NCI-H1436 (cell line): ENCODE data around the gene ANKRD61.
"Not testable (repeated sequence)": the region's sequence is repeated elsewhere in the genome, so short reads cannot be mapped to it uniquely, and the experiment has no call there.

Source experiments
- DNase-seq: peaks from one replicate; lab custom pipeline; 2025; lab: John Stamatoyannopoulos, UW

The ANKRD61 gene

DNA sequence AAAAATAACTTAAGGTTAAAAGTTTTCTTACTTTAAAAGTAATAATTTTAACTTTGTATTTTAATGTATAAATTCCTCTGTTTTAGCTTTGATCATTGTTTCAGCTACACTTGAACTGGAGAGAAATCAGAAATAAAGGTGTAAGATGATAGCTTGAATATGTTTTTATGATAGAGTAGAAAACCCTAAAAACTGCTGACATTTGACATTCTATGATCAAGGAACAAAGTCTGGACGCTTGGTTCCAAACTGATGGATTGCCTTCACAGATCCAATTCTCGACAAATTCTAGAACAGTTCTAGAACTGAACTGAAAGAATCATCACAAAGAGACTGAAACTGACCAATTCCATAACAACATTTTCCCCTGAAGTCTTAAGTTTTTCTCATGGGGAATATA, at the start of gene ANKRD61:
Gene ANKRD61 (plus strand): TSS at position 389 of the 400 bp plus-strand sequence. CDS start 0 bp downstream, at position 389.
- DNase-seq: no peak

DNA sequence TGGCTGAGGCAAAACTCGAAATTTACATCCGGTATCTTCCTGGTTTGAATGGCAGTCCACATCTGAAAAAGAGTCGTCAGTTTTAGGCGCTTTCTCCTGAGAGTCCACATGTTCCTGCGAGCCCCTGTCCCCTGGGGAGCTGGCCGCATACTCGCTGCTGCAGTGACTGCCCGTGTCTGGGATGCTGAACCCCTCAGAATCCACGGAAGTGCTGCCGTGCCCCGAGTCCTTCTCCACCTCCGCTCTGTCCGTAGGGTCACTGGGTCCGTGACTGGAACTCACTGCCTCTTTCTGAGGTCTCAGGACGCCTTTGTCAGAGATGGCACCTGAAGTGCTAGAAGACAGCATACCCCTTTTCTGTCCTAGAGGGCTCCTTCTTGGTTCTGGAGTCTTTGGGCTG, 44.1 kb upstream of the ANKRD61 start:
- not testable (repeated sequence) for DNase-seq

DNA sequence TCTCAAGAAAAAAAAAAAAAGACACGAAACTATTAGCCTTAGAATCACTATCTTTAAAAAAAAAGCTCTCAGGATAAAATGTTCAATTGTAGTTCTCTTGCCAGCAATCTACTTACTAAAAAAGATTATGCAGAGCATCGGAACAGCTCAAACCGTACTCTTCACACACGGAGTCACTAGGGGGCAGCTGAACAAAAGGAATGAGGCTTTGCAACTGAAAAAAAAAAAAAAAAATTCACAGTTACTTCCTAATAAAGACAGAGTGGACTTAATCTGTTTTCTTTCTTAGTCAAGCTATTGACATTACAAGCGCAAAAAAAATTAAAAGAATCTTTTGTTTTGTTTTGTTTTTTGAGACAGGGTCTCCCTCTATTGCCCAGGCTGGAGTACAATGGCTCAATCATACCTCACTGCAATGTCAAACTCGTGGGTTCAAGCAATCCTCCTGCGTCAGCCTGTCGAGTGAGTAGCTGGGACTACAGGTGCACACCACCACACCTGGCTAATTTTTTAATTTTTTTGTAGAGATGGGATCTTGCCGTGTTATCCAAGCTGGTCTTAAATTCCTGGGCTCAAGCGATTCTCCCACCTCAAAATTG, 33.9 kb upstream of the ANKRD61 start:
- DNase-seq: peak; percentile 58

DNA sequence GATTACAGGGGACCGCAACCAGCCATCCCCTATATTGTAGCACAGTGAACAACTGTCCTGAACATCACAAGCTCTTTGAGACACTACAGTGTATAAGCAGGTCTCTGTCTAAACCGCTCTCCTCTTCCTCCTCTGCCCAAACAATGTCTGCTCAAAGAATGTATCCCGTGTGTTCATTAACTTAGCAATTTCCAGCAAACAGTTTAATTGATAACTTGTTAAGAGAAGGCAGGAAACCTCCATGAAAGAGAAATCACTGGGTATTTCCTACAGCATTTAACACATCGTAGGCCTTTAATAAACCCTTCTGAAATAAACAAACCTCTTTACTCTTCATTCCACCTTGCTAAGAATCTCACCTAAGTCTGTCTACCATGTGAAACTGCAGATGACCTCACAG, 23.8 kb upstream of the ANKRD61 start:
- DNase-seq: no peak

DNA sequence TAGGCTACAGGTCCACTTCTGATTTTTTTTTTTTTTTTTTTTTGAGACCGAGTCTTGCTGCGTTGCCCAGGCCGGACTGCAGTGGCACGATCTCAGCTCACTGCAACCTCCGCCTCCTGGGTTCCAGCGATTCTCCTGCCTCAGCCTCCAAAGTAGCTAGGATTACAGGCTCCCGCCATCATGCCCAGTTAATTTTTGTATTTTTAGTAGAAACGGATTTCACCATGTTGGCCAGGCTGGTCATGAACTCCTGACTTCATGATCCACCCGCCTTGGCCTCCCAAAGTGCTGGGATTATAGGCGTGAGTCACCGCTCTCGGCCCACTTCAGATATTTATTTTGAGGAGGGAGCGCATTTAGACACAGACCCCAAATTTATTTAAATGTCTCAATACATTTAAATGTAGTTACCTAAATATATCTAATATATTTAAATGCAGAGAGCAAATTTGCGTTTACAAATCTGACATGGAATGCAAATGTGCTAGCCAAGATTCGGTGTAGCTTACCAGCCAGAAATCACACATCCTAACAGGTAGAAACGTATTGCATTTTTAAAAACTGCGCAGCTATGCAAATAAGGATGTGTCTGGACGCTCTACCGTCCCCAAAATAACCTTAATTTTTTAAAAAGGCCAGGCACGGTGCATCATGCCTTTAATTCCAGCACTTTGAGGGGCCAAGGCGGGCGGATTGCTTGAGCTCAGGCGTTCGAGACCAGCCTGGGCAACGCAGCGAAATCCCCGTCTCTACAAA, 23.2 kb upstream of the ANKRD61 start:
- not testable (repeated sequence) for DNase-seq

DNA sequence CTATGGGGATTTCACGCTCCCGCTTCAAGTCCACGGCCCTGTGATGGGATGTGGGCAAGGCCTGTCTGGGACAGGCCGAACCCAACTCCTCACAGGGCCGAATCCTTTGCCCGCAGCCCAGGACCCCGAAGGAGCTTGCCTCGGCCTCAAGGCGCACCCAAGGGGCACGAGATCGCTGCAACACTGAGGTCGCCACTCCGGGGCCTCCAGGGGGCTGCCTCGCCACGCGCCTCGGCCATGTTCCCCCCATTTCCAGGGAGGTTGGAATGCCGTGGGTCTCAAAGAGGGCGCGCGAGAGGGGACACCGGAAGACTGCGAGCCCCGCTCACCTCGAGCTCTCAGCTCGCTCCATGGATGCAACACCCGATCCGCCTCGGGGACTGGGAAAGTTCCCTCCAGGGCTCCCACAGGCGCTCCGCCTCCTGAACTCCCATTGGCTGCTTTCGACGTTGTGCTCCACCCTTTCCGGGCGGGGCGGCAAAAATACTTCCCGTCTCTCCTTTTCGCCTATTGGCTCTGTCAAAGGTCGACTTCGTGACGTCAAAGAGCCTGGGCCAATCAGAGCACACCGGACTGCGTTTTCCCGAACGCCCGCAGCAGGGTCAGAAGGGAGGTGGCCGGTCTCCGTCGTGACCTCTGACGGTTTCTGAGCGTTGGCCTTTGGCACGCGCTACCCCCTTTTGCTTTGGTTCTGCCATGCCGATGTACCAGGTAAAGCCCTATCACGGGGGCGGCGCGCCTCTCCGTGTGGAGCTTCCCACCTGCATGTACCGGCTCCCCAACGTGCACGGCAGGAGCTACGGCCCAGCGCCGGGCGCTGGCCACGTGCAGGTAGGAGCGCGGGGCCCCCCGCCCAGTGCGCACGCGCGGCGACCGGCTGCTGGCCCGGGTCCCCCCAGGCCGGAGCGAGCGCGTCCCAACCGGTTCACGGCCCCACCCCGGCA, 22.2 kb upstream of the ANKRD61 start, which contains the start of the genes AIMP2 and PMS2:
Gene AIMP2 (plus strand): TSS at position 605 of the 944 bp plus-strand sequence. CDS start 92 bp downstream, at position 697.
Gene PMS2 (minus strand): TSS at position 382 of the 944 bp plus-strand sequence. CDS start 30 bp downstream, at position 352.
- DNase-seq: peak; percentile 96

DNA sequence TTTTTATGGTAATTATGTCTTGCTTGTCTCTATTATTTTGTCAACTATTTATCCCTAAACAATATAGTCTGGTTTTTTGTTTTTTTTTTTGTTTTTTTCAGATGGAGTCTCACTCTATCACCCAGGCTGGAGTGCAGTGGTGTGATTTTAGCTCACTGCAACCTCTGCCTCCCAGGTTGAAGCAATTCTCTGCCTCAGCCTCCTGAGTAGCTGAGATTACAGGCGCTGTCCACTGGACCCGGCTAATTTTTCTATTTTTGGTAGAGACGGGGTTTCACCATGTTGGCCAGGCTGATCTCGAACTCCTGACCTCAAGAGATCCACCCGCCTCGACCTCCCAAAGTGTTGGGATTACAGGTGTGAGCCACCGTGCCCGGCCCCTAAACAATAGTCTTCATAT, 20.8 kb upstream of the ANKRD61 start:
- DNase-seq: not testable (repeated sequence)

DNA sequence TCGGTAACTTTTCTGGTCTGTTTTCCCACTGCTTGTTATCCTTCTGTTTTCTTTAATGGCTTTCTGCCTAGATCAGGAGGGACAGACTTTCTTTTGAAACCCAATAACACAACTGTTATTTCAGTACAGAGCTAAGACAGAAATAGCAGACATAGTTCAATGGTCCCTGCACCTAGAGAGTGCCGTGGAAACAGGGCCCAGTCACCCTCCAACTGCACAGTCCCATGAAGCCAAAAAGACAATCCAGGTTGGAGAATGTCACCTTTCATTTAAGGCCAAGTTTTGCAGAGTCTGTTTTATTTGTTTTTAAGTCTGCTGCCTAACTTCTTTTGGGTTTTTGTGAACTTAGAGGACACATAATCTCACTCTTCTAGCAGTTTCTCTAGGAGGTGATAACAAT, 19.6 kb upstream of the ANKRD61 start:
- no peak for DNase-seq

DNA sequence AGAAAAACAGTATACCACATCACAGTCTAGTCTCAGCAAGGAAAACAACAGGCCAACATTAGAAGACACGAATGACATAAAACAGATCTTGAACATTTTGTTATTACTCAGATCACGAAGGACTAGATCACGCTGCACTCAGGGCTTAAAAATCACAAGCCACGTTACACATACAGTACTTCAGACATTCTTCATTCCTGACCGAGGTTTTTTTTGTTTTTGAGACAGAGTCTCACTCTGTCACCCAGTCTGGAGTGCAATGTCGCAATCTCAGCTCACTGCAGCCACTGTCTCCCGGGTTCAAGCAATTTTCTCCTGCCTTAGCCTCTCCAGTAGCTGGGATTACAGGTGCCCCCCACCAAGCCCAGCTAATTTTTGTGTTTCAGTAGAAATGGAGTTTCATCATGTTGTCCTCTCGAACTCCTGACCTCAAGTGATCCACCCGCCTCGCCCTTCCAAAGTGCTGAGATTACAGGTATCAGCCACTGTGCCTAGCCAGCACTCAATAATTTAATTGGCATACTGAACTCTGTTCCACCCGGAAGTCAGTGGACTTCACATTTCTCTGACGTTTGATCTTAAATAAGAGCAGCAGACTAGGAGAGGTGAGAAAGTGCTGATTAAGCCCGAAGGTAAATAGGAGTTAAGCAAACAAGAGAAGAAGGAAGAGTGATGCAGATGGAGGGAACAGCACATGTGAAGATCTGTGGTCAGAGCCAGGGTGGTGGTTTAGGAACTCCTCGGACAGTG, 18.6 kb upstream of the ANKRD61 start:
- no peak for DNase-seq

DNA sequence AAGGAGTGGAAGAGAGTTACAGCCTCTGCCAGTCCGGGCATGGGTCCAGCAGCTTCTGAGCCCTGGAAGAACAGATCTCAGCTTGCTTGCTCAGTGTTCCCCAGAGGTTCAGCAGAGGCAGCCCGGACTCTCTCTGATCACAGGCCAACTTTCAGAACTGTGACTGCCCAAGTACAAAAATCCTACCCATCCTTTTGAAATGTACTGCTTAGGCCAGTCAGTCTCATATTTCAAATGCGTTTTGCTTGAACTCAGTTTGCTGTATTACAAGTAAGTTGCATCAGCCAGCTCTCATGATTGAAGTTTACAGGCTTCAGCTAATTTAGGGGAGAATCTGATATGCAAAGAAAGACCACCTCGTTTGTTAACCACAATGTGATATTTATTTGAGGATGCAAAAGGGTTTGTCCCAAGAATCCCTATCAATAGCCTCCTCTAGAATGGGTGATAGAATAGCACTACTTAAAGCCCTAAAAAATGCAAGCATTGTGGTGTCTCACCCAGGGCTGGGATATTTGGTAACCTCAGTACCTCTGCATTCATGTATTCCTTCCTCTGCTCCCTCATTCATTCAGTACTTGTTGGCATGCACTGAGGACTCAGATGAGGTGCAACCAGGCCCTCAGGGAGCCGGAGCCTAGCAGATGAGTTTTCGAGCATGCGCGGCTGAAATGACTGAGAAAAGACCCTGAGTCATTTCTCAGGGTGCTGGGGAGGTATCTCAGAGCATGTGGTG, 15.1 kb upstream of the ANKRD61 start:
- DNase-seq: peak; percentile 16

DNA sequence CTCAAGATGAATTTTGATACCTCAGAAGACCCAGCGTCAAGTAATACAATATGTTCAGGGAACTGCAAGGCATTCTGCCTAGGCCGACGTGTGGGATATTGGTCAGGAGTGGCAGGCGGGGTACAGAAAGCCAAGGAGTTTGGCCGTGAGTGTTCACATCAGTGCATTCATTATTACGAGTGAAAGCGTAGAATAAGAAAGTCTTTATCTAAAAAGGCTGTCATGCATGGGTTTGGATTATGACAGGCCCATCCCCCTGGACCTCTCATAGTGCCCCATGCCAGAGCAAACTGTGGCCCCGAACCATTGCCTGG, 14.6 kb upstream of the ANKRD61 start:
- no peak for DNase-seq

DNA sequence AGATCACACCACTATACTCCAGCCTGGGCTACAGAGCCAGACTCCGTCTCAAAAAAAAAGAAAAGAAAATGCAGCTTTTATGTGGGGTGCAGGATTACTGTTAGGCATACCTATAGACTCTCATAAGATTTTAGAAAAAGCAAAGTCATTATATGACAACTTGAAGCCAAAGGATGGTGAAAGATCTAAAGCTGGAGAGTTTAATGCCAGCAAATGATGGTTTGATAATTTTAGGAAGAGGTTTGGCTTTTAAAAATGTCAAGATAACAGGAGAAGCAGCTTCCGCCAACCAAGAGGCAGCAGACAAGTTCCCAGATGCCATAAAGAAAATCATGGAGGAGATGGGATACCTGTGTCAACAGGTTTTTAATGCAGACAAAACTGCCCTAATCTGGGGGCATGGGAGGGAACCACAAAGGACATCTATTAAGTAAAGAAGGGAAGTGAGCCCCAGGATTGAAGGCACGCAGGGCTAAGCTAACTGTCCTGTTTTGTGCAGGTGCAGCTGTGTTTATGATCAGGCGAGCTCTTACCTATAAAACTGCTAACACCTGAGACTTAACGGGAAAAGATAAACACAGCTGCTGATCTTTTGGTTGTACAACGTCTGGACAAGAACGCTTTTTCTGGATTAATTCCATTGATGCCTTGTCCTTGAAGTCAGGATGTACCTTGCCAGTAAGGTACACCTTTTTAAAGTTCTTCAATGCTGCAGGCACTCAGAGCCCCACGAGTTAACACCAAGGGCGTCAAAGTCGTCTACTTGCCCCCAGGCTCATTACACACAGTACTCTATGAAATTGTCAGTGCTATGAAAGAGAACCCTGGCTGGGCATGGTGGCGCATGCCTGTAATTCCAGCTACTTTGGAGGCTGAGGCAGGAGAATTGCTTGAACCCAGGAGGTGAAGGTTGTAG, 10.5 kb upstream of the ANKRD61 start:
- DNase-seq: no peak

DNA sequence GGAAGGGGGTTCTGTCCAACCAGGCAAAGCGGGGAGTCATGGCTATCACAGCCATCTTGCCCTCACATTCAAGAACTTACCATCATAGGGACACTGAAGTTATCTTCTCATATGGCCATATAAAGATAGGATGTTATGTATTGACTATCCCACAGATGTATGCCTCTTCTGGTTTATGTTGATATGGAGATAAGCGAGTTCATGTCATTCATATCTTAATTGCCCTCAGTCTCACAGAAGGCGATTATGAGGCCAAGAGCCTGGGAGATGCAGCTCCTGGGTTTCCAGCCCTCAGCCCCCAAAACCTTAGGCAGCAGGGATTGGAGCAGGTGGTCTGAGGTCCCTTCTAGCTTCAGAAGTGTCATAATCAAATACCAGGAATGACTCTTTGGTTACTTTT, 8.5 kb upstream of the ANKRD61 start:
- DNase-seq: no peak

DNA sequence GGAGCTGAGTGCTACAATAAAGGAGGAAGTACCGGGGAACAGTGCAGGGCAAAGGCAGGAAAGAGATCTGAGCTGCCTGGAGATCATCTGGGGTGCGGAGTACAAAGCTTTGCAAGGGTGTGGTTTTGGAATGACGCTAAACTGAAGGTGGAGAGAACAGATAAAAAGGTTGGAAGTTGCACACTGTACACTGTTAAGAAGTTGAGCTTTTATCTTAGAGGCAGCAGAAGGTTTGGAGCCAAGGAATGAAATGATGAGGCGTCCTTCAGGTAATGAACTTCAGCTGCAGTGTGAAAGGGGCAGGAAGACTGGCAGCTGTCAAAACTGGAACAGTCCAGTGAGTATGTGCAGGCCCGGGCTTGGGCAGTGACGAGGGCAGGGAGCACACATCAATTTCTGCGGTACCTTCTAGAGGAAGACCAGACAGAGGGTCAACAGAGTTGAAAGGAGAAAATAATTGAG, 7.2 kb upstream of the ANKRD61 start:
- DNase-seq: no peak

DNA sequence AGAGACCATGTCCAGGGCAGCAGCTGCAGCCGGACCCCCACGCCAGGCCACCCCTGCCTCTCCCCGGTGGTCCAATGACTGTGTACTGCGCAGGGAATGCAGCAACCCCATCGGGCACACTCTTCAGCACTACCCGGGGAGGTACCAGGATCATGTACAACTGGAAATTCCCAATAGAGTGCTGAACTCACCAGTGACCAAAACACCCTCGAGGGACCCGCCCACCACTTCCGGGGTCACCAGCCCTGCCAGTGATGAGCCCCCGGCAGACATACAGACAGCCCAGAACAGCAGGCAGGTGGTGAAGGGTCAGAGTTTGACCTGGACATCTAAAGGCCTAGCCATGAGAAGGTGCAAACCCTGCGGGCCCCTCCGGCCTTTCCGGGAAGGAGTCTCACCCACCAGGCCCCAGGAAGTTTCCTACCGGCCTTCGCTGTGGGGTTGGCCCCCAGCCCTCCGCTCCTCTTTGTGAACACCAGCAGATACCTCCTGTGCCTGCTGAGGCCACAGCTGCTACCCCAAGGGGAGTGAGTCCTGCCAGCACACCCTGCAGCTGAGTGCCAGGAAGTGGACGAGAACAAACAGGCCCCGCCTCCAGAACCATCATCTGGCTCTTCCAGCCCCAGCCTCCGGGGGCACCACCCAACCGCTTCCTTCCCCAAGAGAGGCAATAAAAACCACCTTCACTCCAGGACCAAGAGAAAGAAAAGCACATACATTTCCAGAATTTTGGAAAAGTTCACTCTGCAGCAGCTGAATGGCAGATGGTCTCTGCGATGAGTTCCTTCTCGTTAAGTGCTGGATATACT, 5.0 kb upstream of the ANKRD61 start:
- DNase-seq: no peak

DNA sequence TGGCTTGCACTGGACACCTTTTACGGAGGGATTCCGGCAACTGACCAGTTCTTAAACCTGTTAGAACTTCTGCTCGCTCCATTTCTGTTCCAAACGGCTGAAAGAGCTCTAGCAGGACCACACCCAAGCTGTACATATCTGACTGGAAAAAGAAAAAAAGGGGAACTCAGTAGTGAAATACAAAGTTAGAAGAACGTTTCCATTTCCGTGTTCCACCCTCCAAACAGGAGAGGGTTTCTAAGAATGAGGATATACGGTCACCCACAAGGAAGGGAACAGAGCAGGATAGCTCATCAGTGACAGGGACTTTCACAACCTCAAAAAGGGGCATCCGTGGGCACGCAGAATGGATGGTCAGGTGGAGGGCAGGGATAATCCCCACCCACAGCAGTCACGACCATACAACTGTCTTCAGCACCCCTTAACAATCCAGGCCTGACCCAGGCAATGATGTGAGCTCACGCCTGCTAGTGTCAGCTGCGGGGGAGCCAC, 4.3 kb upstream of the ANKRD61 start:
- DNase-seq: no peak

DNA sequence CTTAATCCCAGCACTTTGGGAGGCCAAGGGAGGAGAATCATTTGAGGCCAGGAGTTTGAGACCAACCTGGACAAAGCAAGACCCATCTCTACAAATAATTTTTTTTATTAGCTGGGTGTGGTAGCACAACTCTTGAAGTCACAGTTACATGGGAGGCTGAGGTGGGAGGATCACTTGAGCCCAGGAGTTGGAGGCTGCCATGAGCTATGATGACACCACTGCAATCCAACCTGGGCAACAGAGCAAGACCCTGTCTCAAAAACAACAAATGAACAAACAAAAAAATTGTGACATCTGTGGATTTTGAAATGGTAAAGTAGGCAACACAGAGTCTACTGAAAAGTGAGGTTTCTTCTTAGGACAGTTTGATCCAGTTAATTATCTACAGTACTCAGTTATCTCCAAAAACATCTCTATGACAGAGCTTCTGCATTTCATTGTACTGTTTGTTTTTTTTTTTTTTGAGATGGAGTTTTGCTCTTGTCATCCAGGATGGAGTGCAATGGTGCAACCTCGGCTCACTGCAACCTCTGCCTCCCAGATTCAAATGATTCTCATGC, 3.3 kb upstream of the ANKRD61 start:
- no peak for DNase-seq

DNA sequence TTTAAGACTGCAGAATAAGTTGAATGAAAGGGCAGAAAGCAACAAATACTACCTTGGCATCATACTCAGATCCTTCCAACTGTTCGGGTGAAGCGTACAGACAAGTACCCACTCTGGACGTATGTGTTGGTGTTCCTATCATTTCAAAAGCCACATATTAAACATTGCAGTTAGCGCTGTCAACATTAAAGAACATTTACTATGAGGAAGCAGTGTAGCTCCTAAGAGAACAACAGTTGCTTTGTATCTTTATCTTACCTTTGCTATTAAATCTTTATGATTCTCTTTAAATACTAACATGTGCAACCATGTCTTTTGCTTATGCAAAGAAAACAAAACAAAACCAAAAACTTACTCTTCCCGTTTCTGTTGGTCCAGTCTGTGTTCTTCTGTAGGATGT, 2.6 kb upstream of the ANKRD61 start:
- DNase-seq: no peak

DNA sequence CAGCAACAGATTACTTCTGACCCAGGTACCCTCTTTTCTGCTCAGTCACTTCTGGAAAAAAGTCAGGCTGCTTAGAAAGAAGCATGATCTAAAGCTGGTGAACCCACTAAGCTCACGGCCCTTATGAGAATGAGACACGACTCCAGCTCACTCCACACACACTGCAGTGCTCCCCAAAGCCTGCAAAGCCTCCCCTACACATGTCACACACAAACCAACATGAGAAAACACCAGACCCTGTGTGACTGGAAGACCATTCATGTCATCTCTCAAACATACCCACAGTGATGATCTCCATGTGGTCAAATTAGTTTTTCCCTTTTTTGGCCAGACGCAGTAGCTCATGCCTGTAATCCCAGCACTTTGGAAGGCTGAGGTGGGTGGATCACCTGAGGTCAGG, 391 bp downstream of the ANKRD61 start:
- DNase-seq: no peak
